ENCODE data around the gene PLAAT1.

The PLAAT1 gene

GRCh38 chr3:193240850-193241706, at the start of gene PLAAT1:
PLAAT1 (plus strand) TSS chr3:193241222; CDS start chr3:193255651, 14,429 bp downstream.
- no peak for DNase-seq

DNA sequence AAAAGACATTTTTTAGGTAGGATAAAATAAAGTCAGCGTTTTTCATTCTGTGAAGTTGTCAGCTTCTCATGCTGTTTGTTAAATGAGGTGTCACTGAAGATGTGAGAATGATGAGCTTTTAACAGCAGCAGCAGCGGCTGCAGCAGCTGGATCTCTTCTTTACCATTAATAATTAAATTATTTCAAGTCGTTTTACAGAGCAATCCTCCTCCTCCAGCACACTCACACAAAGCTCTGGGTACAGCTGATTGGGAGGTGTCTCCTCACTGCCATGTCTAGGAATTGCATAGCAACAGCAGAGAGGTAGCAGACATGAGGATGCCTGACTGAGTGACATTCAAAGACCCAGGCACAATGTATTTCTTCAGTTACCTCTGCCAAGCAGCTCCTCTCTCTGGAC, 46.7 kb upstream of the PLAAT1 start:
- DNase-seq = no peak

DNA sequence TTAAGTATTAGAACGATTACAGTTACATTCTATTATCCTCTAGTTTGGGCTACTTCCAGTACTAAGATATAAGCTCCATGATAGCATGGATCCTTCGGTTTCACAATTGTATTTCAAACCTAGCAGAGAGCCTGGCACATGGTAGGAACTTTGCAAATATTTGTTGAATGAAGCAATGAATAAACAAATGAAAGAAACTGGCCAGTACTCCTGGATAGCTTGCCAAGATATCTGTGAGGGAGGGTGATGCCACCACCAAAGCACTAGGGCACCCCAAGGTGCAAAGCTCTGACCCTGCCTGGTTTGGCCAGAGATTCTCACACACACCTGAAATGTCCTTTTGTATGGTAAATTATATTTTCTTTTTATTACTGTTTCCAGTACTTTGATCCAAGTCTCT, 44.3 kb upstream of the PLAAT1 start:
- no peak for DNase-seq

DNA sequence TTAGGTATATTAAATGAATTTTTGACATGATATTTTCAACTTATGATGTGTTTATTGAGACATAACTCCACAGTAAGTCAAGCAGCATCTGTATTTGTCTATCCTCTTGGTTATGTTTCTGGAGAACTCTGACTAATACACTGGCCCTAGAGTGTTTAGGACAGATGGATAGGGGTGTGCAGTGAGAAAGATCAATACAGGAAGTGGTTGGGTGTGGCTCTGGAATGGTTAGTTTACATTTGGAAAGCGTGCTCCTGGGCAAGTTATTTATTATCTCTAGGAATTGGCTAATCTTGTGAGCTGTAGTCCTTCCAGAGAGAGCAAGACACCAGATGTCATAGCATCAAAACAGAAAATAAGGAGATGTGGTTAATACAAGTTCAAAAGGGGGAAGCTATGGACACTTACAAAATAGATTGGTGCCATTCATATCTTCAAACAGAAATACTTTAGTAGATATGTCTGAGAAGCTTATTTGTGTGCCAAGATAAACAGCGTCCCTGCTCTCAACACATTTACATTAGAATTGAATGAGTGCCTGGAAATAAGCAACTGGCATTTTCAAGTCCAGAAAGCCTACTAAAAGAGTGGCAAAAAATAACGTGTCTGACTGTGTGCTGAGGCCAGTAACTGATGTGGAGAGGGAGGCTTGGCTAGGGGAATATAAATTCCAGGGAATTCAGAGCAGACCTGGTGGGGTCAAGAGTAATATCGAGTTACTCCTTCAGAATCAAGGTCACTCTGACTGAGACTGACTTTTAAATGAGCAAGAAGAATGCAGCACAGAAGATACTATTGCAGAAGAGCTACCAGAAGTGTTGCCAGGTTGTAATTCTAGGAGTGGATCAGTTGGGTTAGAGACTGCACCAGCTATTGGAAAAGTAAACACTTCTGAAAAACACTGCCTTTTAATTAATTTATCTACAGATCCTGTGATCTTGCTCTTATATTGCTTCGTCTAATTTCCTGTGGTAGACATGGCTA, 33.4 kb upstream of the PLAAT1 start:
- no peak for DNase-seq

DNA sequence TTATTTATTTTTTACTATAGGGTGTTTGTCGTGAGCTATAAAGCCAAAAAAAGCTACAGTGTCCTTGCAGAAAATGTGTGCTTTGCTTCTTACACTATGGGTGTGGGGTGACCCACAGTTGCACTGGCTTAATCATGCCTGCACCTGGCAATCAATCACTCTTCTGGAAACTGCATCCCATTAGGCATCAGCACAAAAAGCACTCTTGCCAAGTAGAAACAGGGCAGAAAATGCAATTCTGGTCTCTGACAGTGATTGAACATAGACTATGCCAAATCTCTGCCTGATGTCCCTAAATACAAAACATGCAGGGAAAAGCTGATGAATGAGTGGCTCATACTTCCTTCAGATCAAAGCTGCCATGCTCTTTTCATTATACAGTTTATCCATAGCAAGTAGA, 30.4 kb upstream of the PLAAT1 start:
- DNase-seq = no peak

- no peak for DNase-seq
Observed at GRCh38 chr3:193211173-193211572, 29.8 kb upstream of the PLAAT1 start.

GRCh38 chr3:193211984-193212383, 29.0 kb upstream of the PLAAT1 start:
- DNase-seq = no peak

GRCh38 chr3:193212844-193213243, 28.2 kb upstream of the PLAAT1 start:
- no peak for DNase-seq

DNA sequence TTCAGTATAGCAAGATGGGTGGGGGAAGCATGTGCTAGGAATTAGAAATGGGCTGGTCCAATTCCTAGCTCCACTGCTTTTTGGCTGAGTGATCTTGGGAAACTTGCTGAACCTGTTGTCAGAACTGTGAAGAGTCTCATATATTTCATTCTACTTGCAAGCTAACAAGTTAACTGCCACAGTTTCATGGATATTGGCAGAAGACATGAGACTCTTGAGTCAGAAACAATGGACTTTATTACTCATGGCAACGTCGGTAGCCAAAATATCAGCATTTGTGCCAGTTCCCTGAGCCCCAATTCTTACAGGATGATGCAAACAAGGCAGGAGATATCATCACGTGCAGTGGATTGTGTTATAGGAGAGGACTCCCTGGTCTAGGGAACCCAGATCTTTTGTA, 26.6 kb upstream of the PLAAT1 start:
- DNase-seq = no peak

DNA sequence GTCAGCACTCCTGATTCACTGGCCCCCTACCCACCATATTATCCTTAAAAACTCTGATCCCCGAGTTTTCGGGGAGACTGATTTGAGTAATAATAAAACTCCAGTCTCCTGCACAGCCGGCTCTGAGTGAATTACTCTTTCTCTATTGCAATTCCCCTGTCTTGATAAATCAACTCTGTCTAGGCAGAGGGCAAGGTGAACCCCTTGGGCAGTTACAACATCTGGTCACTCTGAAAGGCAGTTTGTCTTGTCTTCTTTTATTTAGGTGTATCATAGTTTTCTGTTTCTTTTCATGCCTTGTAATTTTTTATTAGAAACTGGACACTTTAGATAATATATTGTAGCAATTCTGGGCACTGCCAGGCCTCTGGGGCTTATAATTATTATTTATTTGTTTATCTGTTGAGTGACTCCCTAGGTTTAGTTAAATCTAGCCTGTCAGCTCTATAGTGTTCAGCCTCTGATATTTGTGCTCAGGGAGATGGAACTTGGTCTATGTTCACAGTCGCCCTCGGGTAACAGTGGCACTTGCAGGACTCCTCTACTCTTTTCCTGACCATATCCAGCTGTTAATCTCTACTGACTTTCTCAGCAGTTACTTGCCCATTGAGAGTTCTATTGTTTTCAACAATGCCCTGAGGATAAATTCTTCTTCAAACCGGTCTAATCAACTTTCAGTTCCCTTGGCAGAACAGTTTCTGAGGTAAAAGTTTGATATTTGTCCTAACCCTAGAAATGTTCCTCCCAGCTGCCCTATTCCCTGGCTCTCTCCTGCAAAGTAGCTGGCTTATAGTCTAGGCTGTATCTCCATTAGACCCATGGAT, 15.5 kb upstream of the PLAAT1 start:
- no peak for DNase-seq

GRCh38 chr3:193228206-193228605, 12.8 kb upstream of the PLAAT1 start:
- no peak for DNase-seq

DNA sequence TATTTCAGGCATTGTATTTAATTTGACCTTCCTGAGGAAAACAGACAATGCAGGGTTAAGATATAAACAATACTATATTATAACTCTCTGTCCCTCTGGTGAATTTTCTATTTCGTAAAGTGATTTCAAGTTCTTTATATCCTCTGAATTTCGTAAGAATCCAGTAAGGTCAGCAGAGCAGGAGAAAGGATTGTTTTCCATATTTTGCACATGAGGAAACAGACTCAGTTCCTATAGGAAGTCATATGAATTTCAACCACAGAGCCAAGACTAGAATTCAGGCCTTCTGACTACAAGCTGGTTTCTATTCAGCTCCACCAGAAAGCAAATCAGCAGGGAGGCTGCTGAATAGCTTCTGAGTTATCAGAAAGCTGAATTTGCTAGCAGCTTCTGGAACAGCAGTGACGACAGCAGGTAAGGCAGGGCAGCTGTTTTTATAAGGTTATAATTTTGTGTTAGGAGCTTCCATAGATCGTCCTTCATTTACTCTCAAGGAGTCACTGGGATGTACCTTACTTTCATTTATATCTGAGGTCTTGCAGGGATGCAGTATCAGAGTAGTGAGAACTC, 11.1 kb upstream of the PLAAT1 start:
- DNase-seq = no peak

- no peak for DNase-seq
Observed at GRCh38 chr3:193230610-193231009, 10.4 kb upstream of the PLAAT1 start.

GRCh38 chr3:193231201-193231600, 9.8 kb upstream of the PLAAT1 start:
- DNase-seq = no peak

GRCh38 chr3:193236599-193236998, 4.4 kb upstream of the PLAAT1 start:
- no peak for DNase-seq

GRCh38 chr3:193237030-193237429, 4.0 kb upstream of the PLAAT1 start:
- DNase-seq = no peak

DNA sequence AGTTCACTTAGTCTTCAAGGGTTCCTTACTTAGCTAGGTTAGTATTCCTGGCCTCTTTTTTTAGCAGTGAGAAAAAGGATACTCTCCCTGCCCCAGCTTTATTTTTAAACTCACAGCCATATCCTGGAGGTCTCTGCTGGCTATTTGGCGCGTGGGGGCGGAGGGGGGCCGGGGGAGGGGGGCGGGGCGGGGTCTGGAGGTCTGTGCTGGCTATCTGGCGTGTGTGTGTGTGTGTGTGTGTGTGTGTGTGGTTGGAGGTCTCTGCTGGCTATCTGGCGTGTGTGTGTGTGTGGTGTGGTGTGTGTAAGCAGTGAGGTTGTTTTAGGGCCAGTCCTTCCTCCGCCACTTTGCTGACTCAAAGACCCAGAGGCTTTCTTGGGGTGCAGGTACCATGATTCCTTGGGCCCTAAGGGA, 579 bp upstream of the PLAAT1 start:
- no peak for DNase-seq

GRCh38 chr3:193241716-193242115, 694 bp downstream of the PLAAT1 start:
- no peak for DNase-seq

DNA sequence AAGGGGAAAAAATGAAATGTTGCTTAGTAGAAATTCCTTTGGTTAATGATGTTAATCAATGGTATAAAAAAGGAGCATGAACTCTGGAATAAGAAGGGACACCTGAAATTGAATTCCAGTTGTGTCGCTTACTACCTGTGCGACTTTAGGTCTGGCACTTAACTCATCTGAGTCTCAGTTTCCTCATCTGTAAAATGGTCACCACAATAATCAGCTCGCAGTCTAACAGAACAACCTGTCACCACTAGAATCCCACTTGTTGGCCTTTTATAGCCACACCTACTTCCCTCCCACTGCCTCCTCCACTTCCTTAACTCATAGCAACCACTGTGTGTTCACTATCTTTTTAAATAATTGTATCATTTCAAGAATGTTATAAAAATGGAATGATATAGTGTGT, 2.5 kb downstream of the PLAAT1 start:
- no peak for DNase-seq

- DNase-seq = no peak
Observed at GRCh38 chr3:193248848-193249468, 7.9 kb downstream of the PLAAT1 start.

DNA sequence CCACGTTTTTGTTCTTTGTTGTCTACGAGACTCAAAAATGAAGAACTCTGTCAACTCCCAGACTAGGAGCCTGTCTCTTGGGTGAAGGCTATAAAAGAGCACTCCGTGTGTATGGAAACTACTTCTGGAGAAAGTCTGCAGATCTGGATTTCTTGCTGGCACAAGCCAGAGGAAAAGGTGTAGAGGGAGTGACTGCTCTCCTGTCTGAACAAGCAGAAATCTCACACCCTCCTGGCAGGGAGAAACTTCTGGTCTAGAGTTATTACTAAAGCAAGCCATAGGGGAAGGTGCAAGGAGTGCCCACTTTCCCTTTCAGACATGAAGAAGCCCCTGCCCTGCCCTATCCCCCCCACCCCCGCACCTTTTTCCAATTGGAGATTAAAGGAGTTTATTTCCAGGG, 9.5 kb downstream of the PLAAT1 start:
- DNase-seq = no peak
